MV-4-11 (cell line): Measurements from ENCODE around the gene NETO1.

Source experiments
- DNase-seq: peaks from one replicate; lab custom pipeline; 2025; lab: John Stamatoyannopoulos, UW

The NETO1 gene

GRCh38 chr18:72867746-72868584, at the start of gene NETO1:
NETO1 (minus strand) TSS chr18:72867987; CDS start chr18:72867291, 696 bp downstream.
- no peak for DNase-seq

DNA sequence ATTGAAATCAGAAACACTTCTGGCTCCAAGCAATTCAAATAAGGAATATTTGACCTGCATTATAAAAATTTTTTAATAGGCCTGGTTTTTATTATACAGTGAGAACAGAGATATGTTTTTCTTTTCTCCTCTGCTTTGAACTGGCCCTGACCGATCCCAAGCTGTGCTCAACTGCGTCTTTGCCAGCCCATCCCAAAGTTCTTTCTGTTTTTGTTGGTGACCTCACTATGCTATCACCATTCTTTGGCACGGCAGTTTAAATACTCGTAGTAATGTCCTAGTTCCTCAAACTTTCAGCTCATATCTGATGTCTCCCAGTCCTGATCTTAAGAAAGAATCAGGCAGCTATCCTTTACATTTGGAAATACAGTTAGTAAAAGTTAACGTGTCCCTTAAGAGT, 42.3 kb upstream of the NETO1 start:
- no peak for DNase-seq

DNA sequence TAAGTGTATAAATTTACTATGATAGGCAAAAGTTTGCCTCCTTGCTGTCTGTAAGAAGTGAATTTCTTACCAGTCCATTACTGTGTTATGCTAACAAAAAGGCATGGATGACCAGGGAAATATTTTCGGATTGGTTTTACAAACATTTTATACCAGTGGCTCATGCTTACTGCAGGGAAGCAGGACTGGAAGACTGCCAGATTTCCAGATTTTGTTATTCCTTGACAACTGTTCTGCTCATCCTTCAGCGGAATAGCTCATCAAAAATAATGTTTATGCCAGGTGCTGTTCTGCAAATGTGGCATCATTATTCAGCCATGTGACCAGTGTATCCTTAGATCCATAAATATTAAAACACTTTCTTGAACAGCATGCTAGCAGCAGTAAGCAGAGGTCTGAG, 40.4 kb upstream of the NETO1 start:
- DNase-seq = no peak

GRCh38 chr18:72903033-72903432, 35.2 kb upstream of the NETO1 start:
- no peak for DNase-seq

GRCh38 chr18:72899338-72899737, 31.6 kb upstream of the NETO1 start:
- DNase-seq = no peak

- no peak for DNase-seq
Measured at GRCh38 chr18:72898870-72899269, 31.1 kb upstream of the NETO1 start.

- no peak for DNase-seq
Measured at GRCh38 chr18:72895548-72895947, 27.8 kb upstream of the NETO1 start.

DNA sequence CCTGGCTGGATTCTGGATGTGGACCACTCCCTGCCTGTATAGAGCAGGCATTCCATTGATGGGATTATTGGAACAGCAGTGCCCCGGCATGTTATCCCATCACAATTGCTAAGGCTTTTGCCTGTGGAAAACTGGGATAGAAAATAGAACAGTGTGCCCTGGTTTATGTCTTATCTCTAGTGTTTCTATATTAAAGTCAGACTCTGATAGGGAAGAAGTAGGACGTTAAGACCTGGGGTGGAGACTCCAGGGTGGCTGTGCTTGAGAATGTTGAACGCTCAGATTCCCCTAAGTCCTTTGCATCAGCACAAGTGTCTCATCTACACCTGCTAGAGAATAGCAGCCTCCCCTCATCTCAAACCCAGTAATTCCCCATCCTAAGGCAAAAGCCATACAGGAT, 10.8 kb upstream of the NETO1 start:
- no peak for DNase-seq

DNA sequence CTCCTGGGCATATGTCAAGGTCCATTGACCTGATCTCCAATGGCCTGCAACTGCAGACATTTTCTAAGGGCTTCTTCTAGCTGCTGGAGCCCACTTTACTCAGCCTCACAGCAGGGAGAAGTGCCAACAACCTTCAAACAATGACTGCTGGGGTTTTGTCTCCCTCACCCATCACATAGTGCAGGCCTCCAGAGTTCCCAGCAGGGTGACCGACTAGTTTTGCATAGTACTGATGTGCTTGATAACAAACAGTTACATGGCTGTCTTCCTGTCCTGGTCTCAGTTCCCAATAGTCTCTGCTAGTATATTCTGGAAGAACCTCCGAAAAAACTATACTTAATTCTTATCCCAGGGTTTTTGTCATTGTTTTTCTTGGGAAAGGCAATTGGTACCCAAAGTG, 10.4 kb upstream of the NETO1 start:
- DNase-seq = no peak

- DNase-seq = peak; percentile 38
Measured at GRCh38 chr18:72871091-72871490, 3.3 kb upstream of the NETO1 start.

DNA sequence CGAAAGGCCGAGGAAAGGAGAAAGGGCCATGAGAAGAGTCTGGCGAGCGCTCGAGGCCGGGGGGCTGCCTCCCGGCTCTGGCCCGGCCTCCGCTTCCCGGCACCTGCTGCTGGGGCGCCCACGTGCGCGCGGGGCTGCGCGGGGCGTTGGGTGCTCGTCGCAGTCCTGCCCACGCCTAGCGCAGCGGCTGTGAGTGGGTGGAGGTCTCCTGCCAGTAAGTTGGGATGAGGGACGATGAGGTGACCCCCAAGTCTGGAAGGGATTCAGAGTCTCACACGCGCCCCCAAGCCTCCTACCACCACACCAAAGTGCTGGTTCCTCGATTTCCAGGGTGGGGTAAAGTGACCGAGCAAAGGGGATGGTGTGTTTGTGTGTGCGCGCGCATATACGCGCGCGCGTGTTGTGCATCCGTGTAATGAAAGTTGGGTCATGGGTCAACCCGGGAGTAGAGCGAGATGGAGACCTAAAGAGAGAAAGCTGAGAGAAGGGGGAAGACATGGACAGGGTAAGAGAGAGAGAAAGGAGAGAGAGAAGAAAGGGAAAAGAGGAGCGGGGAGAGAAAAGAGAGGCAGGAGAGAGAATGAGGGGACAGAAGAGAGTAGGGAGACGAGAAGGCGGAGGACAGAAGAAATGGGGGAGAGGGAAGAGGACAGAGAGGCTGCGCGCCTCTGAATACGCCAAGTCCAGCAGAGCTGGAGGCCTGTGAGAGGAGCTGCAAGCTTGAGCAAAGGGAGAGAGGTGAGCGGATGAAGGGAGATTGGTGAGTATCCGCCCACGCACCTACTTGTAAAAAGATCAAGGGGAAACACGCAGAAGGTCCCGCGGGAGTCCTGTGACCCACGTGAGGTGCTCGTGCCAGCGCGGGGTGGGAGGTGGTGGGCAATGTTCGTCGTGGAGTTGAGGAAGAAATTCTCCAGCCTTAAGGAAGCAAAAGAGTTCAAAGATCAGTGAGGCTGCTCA, 1.7 kb upstream of the NETO1 start:
- DNase-seq = no peak

DNA sequence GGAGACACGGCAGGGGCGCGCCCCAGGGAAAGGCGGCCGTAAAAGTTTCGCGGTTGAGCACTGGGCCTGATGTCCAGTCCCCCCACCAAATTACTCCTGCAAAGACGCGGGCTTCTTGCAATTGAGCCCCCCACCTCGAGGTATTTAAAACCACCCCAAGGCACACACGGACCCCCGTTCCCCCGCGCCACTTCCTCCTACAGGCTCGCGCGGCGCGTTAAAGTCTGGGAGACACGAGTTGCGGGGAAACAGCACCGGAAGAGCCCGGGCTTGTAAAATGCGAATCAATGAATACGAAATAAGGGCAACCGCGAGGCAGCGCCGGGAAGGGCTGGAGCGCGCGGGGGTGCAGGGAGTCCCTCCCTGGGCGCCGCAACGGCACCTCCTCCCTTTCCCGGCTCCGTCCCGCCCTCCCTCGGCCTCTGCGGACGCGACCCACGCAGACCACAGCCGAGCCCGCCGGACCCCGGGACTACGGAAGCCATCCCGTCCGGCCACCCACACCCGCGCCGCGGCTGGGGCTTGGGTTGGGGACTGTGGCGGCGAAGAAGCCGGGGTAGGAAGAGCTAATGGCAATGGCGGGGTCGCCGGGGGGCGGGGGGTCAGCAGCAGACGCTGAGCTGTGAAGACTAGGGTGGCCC, 918 bp upstream of the NETO1 start:
- DNase-seq = no peak

DNA sequence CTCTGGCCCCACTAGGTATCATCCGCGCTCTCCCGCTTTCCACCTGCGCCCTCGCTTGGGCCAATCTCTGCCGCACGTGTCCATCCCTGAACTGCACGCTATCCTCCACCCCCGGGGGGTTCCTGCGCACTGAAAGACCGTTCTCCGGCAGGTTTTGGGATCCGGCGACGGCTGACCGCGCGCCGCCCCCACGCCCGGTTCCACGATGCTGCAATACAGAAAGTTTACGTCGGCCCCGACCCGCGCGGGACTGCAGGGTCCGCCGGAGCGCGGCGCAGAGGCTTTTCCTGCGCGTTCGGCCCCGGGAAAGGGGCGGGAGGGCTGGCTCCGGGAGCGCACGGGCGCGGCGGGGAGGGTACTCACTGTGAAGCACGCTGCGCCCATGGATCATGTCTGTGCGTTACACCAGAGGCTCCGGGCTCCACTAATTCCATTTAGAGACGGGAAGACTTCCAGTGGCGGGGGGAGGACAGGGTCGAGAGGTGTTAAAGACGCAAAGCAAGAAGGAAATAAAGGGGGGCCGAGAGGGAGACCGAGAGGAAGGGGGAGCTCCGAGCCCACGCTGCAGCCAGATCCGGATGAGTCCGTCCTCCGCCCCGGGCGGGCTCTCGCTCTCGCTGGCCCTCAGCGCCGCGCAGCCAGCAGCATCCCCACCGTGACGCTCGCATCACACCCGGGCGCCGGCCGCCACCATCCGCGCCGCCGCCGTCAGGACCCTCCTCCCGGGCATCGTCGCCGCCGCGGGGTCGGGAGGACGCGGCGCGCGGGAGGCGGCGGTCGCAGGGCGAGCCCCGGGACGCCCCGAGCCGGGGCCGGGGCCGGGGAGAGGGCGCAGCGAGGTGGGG, 664 bp downstream of the NETO1 start:
- no peak for DNase-seq

GRCh38 chr18:72866442-72866900, 1.3 kb downstream of the NETO1 start:
- DNase-seq = no peak

DNA sequence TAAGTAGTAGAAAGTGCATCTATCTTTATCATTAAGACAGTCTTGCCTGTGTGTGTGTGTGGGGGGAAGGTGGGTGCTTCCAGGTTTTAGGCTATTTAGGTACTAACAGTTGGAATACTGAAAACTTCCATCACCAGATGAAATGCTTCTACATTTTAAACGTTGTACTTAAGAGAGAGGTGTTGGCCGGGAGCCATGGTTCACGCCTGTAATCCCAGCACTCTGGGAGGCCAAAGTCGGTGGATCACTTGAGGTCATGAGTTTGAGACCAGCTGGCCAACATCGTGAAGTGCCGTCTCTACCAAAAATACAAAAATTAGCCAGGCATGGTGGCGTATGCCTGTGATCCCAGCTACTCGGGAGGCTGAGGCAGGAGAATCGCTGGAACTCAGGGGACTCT, 4.0 kb downstream of the NETO1 start:
- DNase-seq = no peak

- no peak for DNase-seq
Measured at GRCh38 chr18:72859088-72859487, 8.7 kb downstream of the NETO1 start.

DNA sequence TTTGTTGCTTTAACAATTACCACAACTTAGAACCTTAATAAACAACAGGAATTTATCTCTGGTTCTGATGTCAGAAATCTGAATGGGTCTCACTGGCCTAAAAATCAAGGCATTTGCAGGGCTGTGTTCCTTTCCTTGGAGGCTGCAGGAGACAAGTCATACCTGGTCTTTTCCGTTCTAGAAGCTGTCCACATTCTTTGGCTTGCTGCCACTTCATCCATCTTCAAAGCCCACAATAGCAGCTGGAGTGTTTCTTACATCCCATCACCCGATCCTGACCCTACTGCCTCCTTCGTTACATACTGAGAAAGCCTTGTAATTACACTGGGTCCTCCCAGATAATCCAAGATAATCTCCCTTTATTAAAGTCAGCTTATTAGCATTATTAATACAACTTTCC, 18.1 kb downstream of the NETO1 start:
- no peak for DNase-seq

GRCh38 chr18:72848503-72849237, 19.1 kb downstream of the NETO1 start:
- no peak for DNase-seq

DNA sequence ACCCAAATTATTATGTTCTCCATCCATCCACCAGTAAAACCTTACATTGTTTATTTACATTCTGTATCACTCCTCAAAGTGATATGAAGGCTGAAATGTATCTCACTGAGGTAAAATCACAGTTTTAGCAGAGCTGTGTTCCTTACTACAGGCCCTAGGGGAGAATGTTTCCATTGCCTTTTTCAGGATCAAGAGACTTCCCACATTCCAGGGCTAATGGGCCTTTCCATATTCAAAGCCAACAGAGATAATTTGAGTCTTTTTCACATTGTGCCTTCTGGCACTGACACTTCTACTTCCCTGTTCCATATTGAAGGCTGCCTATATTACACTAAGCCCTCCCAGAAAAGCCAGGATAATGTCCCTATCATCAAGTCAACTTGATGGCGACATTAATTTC, 20.0 kb downstream of the NETO1 start:
- no peak for DNase-seq

DNA sequence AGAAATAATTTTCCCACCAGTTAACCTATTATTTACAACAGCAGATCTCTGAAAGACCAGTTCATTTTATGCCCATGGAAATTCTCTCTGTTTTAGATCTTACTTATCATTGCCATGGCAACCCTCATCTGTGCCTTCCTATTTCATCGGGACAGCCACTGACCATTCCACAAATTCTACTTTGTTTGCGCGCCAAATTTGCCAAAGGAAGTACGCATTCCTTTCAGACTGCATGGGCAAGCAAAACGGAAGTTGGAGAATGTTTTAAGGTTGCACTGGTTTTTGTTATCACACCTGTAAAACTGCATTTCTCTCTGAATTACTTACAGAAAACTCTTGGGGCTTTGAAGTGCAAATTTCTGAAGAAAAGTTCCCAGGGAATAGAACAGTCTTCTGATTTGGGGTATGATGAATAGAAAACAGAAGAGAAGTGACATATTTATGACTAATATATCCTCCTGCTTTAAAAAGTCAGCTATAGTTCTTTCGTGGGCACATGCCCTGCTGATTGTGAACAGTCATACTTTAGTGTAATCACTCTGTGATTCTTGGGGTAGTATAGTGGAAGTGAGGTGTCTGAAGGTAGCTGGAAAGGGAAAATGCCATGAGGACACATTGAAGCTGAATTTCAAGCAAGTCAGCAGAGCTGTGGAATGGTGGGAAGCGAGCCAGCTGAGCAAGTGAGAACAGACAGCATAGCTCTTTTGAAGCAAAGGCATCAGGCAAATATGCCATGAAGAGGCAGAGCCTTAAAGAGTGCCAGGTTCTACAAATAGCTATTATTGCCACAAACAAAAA, 20.9 kb downstream of the NETO1 start:
- DNase-seq = no peak
